ENCODE results near the gene HNRNPR. TPM values are rescaled to one million over a fixed set of nuclear protein-coding genes. Genes with fewer than 3 reads are reported as not detected.

HNRNPR gene
- total RNA-seq, 2 donors from 2014 or later = 187 to 210 TPM

- Mint-ChIP-seq H3K36me3 (ENCODE audit: low read depth) (peaks cover 61% of the 10 kb centered on the region), H3K4me3 (no peak overlapping the region), H3K27me3 (ENCODE audit: insufficient read depth) (no peaks in the 10 kb centered on the region), H3K27ac (no peak overlapping the region), H3K9me3 (peaks cover 4% of the 10 kb centered on the region), H3K4me1 (peaks cover 30% of the 10 kb centered on the region)
- H3K27ac ChIP-seq (ENCODE audit: low read depth, low read length) = no peak overlapping the region
- no peak for DNase-seq
- peaks cover 9% of the 10 kb centered on the region for H3K4me1 ChIP-seq (ENCODE audit: control insufficient read depth, insufficient read depth, low read length)
- H3K9ac ChIP-seq (ENCODE audit: extremely low read depth, low read length, poor library complexity, severe bottlenecking) = no peak overlapping the region
- WGBS, 2 experiments (ENCODE audit: insufficient coverage in 1 of 2, insufficient read length in 1 of 2) = 96 to 100% methylated on average over 1 to 2 of the region's 2 CpGs
- H3K36me3 ChIP-seq (ENCODE audit: control insufficient read depth, insufficient read depth, low read length) = peaks cover 74% of the 10 kb centered on the region
- no peaks in the 10 kb centered on the region for H3K27me3 ChIP-seq (ENCODE audit: control insufficient read depth, insufficient read depth, low read length, poor library complexity, severe bottlenecking)
- TF ChIP-seq CTCF (conservative IDR thresholded peaks at IDR 0.05) = no peak
- H3K4me3 ChIP-seq (ENCODE audit: low read length) = peak overlapping the region; percentile 98
- peaks cover 20% of the 10 kb centered on the region for H3K9me3 ChIP-seq (ENCODE audit: control insufficient read depth, low read length)
Observed at GRCh38 chr1:23337869-23338268, 6.2 kb downstream of the HNRNPR start.

DNA sequence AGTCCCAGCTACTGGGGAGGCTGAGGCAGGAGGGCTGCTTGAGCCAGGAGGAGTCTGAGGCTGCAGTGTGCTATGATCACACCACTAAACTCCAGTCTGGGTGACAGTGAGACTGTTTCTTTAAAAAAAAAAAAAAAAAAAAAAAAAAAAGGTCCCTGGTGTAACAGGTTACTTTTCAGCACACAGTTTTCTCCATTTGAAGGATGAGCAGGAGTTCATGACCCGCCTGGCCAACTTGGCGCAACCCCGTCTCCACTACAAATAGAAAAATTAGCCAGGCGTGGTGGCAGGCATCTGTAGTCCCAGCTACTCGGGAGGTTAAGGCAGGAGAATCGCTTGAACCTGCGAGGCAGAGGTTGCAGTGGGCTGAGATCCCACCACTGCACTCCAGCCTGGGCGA lies 12.4 kb downstream of the HNRNPR start:
- no peak for TF ChIP-seq CTCF (conservative IDR thresholded peaks at IDR 0.05)
- peaks cover 85% of the 10 kb centered on the region for H3K36me3 ChIP-seq (ENCODE audit: control insufficient read depth, insufficient read depth, low read length)

GRCh38 chr1:23330846-23331245 lies 13.2 kb downstream of the HNRNPR start:
- no peak for DNase-seq
- H3K27me3 ChIP-seq (ENCODE audit: control insufficient read depth, insufficient read depth, low read length, poor library complexity, severe bottlenecking) = no peaks in the 10 kb centered on the region
- no peak overlapping the region for H3K27ac ChIP-seq (ENCODE audit: low read depth, low read length)
- H3K27me3 Mint-ChIP-seq (ENCODE audit: insufficient read depth) = no peaks in the 10 kb centered on the region
- no peak overlapping the region for H3K9ac ChIP-seq (ENCODE audit: extremely low read depth, low read length, poor library complexity, severe bottlenecking)
- no peak overlapping the region for H3K4me3 ChIP-seq (ENCODE audit: low read length)
- no peak overlapping the region for H3K27ac Mint-ChIP-seq
- H3K36me3 ChIP-seq (ENCODE audit: control insufficient read depth, insufficient read depth, low read length) = peaks cover 91% of the 10 kb centered on the region
- TF ChIP-seq CTCF (conservative IDR thresholded peaks at IDR 0.05) = no peak
- peaks cover 81% of the 10 kb centered on the region for H3K36me3 Mint-ChIP-seq (ENCODE audit: low read depth)
- WGBS, 2 experiments (ENCODE audit: insufficient coverage in 1 of 2, insufficient read length in 1 of 2) = 100% methylated on average over 1 of the region's 1 CpG; no CpG with 5 or more reads in 1 of the 2 experiments
- no peaks in the 10 kb centered on the region for H3K4me1 Mint-ChIP-seq
- no peak overlapping the region for H3K4me3 Mint-ChIP-seq
- H3K9me3 Mint-ChIP-seq = no peaks in the 10 kb centered on the region
- no peaks in the 10 kb centered on the region for H3K9me3 ChIP-seq (ENCODE audit: control insufficient read depth, low read length)
- H3K4me1 ChIP-seq (ENCODE audit: control insufficient read depth, insufficient read depth, low read length) = no peaks in the 10 kb centered on the region

More for the DNA sequence above, 12.4 kb downstream of the HNRNPR start:
- no peak overlapping the region for H3K27ac ChIP-seq (ENCODE audit: low read depth, low read length)
- Mint-ChIP-seq H3K4me3 (no peak overlapping the region), H3K27ac (no peak overlapping the region), H3K9me3 (no peaks in the 10 kb centered on the region), H3K27me3 (ENCODE audit: insufficient read depth) (no peaks in the 10 kb centered on the region), H3K36me3 (ENCODE audit: low read depth) (peaks cover 81% of the 10 kb centered on the region), H3K4me1 (no peaks in the 10 kb centered on the region)
- no peaks in the 10 kb centered on the region for H3K4me1 ChIP-seq (ENCODE audit: control insufficient read depth, insufficient read depth, low read length)
- H3K4me3 ChIP-seq (ENCODE audit: low read length) = no peak overlapping the region
- 97 to 100% methylated on average over 4 to 8 of the region's 8 CpGs for WGBS, 2 experiments (ENCODE audit: insufficient coverage in 1 of 2, insufficient read length in 1 of 2)
- no peaks in the 10 kb centered on the region for H3K27me3 ChIP-seq (ENCODE audit: control insufficient read depth, insufficient read depth, low read length, poor library complexity, severe bottlenecking)
- H3K9ac ChIP-seq (ENCODE audit: extremely low read depth, low read length, poor library complexity, severe bottlenecking) = no peak overlapping the region
- DNase-seq = no peak
- peaks cover 2% of the 10 kb centered on the region for H3K9me3 ChIP-seq (ENCODE audit: control insufficient read depth, low read length)

All from endodermal cell (in vitro differentiated cells).